ENCODE results near the gene TRIM29. TPM values are rescaled to one million over a fixed set of nuclear protein-coding genes. Genes with fewer than 3 reads are reported as not detected.

The TRIM29 gene
- total and polyA plus RNA-seq, 7 donors: 0.33 to 8.5 (median 6.0) TPM

DNA sequence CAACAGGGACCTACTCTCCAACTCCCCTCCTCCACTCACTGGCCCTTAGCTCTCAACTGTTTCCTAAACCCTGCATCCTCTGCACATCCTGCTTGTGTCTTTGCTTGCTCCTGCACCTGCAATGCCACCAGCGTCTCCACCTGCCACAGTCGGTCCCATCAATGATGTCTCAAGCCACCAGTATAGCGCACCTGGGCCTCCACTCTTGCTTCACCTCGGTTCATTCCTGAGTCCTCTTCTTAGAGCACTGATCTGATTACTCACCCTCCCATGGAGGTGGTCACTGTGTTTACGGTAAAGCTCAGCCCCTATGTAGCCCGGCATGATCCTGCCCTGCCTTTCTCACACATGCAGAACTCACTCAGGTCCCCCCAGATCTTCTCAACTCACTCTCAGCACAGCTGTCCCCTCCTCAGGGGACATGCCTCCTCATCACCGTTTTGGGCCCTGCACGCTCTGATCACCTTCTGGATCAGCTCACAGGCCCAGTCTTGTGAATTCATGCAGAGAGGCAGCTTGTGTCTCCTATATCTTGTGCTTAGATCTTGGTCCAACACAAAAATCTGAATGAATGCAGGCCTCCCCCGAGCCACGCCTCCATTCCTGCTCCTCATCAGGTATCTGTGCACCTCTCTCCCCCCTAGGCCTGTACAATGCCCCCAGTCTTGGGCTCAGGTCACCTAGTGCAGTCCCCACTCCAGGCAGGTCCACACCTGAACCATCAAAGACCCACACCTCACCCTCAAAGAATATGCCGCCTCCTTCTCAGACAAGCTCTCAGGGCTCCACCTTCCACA is 31.4 kb downstream of the TRIM29 start:
- WGBS, 2 donors: 86 to 89% methylated on average over 11 of the region's 11 CpGs
- no peak for DNase-seq
- no peak overlapping the region for H3K27ac ChIP-seq
- no peaks in the 10 kb centered on the region for H3K4me1 ChIP-seq
- TF ChIP-seq CTCF (IDR thresholded peaks at IDR 0.05) (no peak), POLR2AphosphoS5 (IDR thresholded peaks at IDR 0.05) (no peak), EP300 (IDR thresholded peaks at IDR 0.05) (no peak)
- H3K9me3 ChIP-seq: no peaks in the 10 kb centered on the region
- intact Hi-C loops (cut with DNase I): loop anchor here (5.0 kb wide), 1 partner anchor 379 kb away; the partner anchor contains the start of gene NECTIN1
- H3K27me3 ChIP-seq: peaks cover 0 to 20% (median 0%) of the 10 kb centered on the region in 3 donors
- no peak overlapping the region for H3K4me3 ChIP-seq
- no peaks in the 10 kb centered on the region for H3K36me3 ChIP-seq

DNA sequence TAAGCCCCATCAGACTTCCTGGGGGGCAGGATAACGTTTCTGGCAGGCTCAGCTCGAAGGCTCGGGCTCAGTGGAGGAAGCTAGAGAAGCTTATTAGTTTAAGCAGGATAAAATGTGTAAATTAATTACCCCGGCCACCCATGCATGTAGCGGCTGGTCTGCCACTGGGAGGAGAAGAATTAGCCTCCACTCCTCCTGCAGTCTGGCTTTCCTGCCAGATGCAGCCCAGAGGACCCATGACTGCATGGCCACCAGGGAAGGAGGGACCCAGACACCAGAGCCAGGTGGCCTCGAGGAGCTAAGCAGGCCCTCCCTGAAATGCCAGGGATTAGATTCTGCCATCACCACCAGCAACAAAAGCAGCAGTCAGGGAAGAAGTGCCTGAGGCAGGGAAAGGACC is 32.3 kb downstream of the TRIM29 start:
- intact Hi-C loops (cut with DNase I): loop anchor here (5.0 kb wide), 1 partner anchor 378 kb away; the partner anchor contains the start of gene NECTIN1
- no peak overlapping the region for H3K4me3 ChIP-seq
- TF ChIP-seq POLR2AphosphoS5 (IDR thresholded peaks at IDR 0.05) (no peak), CTCF (IDR thresholded peaks at IDR 0.05) (no peak), EP300 (IDR thresholded peaks at IDR 0.05) (no peak), POLR2A (IDR thresholded peaks at IDR 0.05) (no peak)

GRCh38 chr11:120104041-120104565 is 33.8 kb downstream of the TRIM29 start:
- no peaks in the 10 kb centered on the region for H3K36me3 ChIP-seq
- TF ChIP-seq POLR2A (IDR thresholded peaks at IDR 0.05) (no peak), EP300 (IDR thresholded peaks at IDR 0.05) (no peak), CTCF (IDR thresholded peaks at IDR 0.05) (no peak), POLR2AphosphoS5 (IDR thresholded peaks at IDR 0.05) (no peak)
- intact Hi-C loops (cut with DNase I): no loop called here
- H3K4me3 ChIP-seq: no peak overlapping the region
- 74 to 85% methylated on average over 15 of the region's 15 CpGs for WGBS, 2 donors
- no peak overlapping the region for H3K27ac ChIP-seq
- H3K27me3 ChIP-seq: peaks cover 0 to 20% (median 0%) of the 10 kb centered on the region in 3 donors
- no peaks in the 10 kb centered on the region for H3K4me1 ChIP-seq
- DNase-seq: no peak
- no peaks in the 10 kb centered on the region for H3K9me3 ChIP-seq

More for the DNA sequence above, 32.3 kb downstream of the TRIM29 start:
- Histone ChIP-seq H3K9me3 (no peaks in the 10 kb centered on the region), H3K27ac (no peak overlapping the region), H3K4me1 (no peaks in the 10 kb centered on the region), H3K27me3 (peaks cover 0 to 20% (median 0%) of the 10 kb centered on the region in 3 donors), H3K36me3 (no peaks in the 10 kb centered on the region)
- no peak for DNase-seq
- WGBS, 2 donors: 66 to 69% methylated on average over 6 of the region's 6 CpGs

DNA sequence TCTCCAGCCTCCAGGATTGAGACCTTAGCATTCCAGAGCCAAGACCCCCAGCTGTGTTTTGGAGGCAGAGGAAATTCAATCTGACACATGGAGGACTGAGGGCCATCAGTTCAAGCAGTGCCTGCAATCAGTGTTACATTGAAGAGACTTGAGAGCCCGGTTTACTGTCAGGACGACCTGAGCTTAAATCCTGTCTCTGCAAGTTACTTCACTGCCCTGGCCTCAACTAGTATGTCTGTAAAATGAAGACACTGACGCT is 35.1 kb downstream of the TRIM29 start:
- Histone ChIP-seq H3K4me3 (no peak overlapping the region), H3K4me1 (no peaks in the 10 kb centered on the region), H3K36me3 (no peaks in the 10 kb centered on the region), H3K27ac (no peak overlapping the region), H3K27me3 (peaks cover 0 to 23% (median 0%) of the 10 kb centered on the region in 3 donors), H3K9me3 (no peaks in the 10 kb centered on the region)
- intact Hi-C loops (cut with DNase I): no loop called here
- WGBS, 2 donors: 54 to 57% methylated on average over 3 of the region's 3 CpGs
- DNase-seq: no peak
- TF ChIP-seq POLR2A (IDR thresholded peaks at IDR 0.05): no peak
- no peak for TF ChIP-seq CTCF (IDR thresholded peaks at IDR 0.05)
- no peak for TF ChIP-seq POLR2AphosphoS5 (IDR thresholded peaks at IDR 0.05)
- no peak for TF ChIP-seq EP300 (IDR thresholded peaks at IDR 0.05)
